ENCODE measurements around the gene SLF1. TPM values are rescaled to one million over a fixed set of nuclear protein-coding genes. Genes with fewer than 3 reads are reported as not detected.

Gene SLF1
- total and polyA plus RNA-seq, 9 of the 15 experiments (the other 6 are each of a cell fraction or from before 2014, with no cell fraction given), result 9.8 to 31.1 (median 16.3) TPM

GRCh38 chr5:94618493-94619328 is at the start of gene SLF1, which contains the start of gene KIAA0825 (continued):
- TF ChIP-seq ZZZ3 (IDR thresholded peaks at IDR 0.05), result 0 out of 2 replicates have a peak, but pooled peaks have one; percentile 38
- TF ChIP-seq ZNF77 (CRISPR knock-in tag; IDR thresholded peaks at IDR 0.05), result no peak
- peak; percentile 92 for TF ChIP-seq SAP30 (IDR thresholded peaks at IDR 0.05; ENCODE audit: borderline replicate concordance, insufficient read depth, low read depth, low read length, poor library complexity, severe bottlenecking)
- TF ChIP-seq PHTF2 (CRISPR knock-in tag; IDR thresholded peaks at IDR 0.05), result no peak
- TF ChIP-seq YY1 (IDR thresholded peaks at IDR 0.05; ENCODE audit: borderline replicate concordance in 1 of 3, control insufficient read depth in 1 of 3, extremely low read depth in 1 of 3, insufficient read depth in 3 of 3, insufficient read length in 1 of 3, insufficient replicate concordance in 2 of 3, low read depth in 1 of 3, low read length in 2 of 3), result peak in 1 of 3 experiments; percentile 16
- no peak for TF ChIP-seq ZNF830 (CRISPR knock-in tag; IDR thresholded peaks at IDR 0.05)
- no peak for TF ChIP-seq POLR3A (IDR thresholded peaks at IDR 0.05; ENCODE audit: borderline replicate concordance, extremely low read depth, insufficient read depth, insufficient read length)
- no peak for TF ChIP-seq TSC22D4 (tag; IDR thresholded peaks at IDR 0.05)
- TF ChIP-seq BRD9 (IDR thresholded peaks at IDR 0.05; ENCODE audit: low read depth, partially characterized antibody), result no peak
- TF ChIP-seq RUNX1 (IDR thresholded peaks at IDR 0.05; ENCODE audit: low read depth), result no peak
- peak; percentile 85 for TF ChIP-seq C11orf30 (IDR thresholded peaks at IDR 0.05; ENCODE audit: low read depth)
- TF ChIP-seq ZNF224 (CRISPR knock-in tag; IDR thresholded peaks at IDR 0.05), result no peak
- no peak for TF ChIP-seq FOSL1 (tag; conservative IDR thresholded peaks at IDR 0.05)
- TF ChIP-seq MAFK (IDR thresholded peaks at IDR 0.05; ENCODE audit: low read length), result no peak
- TF ChIP-seq NFXL1 (CRISPR knock-in tag; IDR thresholded peaks at IDR 0.05), result no peak
- TF ChIP-seq CHCHD3 (CRISPR knock-in tag; IDR thresholded peaks at IDR 0.05), result no peak
- no peak for TF ChIP-seq SIRT6 (IDR thresholded peaks at IDR 0.05; ENCODE audit: low read depth, low read length)
- TF ChIP-seq NFIC (IDR thresholded peaks at IDR 0.05), result peak; percentile 86
- no peak for TF ChIP-seq EZH2 (IDR thresholded peaks at IDR 0.05; ENCODE audit: borderline replicate concordance, low read depth, low read length)
- TF ChIP-seq POLR2A (conservative IDR thresholded peaks at IDR 0.05), result peak; percentile 79
- TF ChIP-seq GTF2A2 (tag; IDR thresholded peaks at IDR 0.05), result no peak
- no peak for TF ChIP-seq BMI1 (IDR thresholded peaks at IDR 0.05; ENCODE audit: low read length)
- TF ChIP-seq PPARD (CRISPR knock-in tag; IDR thresholded peaks at IDR 0.05), result no peak
- no peak for TF ChIP-seq ZNF79 (CRISPR knock-in tag; IDR thresholded peaks at IDR 0.05; ENCODE audit: low read depth)
- TF ChIP-seq ZNF277 (CRISPR knock-in tag; IDR thresholded peaks at IDR 0.05; ENCODE audit: borderline replicate concordance), result no peak
- TF ChIP-seq IFI16 (CRISPR knock-in tag; IDR thresholded peaks at IDR 0.05), result no peak
- TF ChIP-seq BHLHE40 (IDR thresholded peaks at IDR 0.05; ENCODE audit: low read length), result no peak
- TF ChIP-seq RBM14 (IDR thresholded peaks at IDR 0.05; ENCODE audit: borderline replicate concordance, insufficient read depth, low read depth, low read length), result no peak
- no peak for TF ChIP-seq CBX8 (IDR thresholded peaks at IDR 0.05; ENCODE audit: borderline replicate concordance, extremely low read depth, low read depth, low read length, poor library complexity, severe bottlenecking)
- TF ChIP-seq NFATC3 (IDR thresholded peaks at IDR 0.05), result no peak

Measured in K562 (cell line).